AG04450 (cell line): ENCODE results near the gene METTL13. TPM values are rescaled to one million over a fixed set of nuclear protein-coding genes. Genes with fewer than 3 reads are reported as not detected.

Experiments used
- CTCF ChIA-PET: fragments of 300-600, 350-600 bp; formaldehyde crosslinking; extraction: SDS; loops from one replicate; lab custom pipeline; 2022; ENCODE audit warnings: antibody characterized with exemption, inconsistent platforms; lab: Charles Lee
- POLR2A ChIA-PET: fragments of 350-600 bp; formaldehyde crosslinking; extraction: SDS; loops from one replicate; lab custom pipeline; 2021; ENCODE audit warnings: antibody characterized with exemption, inconsistent platforms; lab: Yijun Ruan, JAX
- DNase-seq: peaks from one replicate; pipeline ENCODE4 v3.0.0-alpha.2; 2011; ENCODE audit warnings: low read depth, low spot score
- H3K27ac ChIP-seq: one replicate; pipeline ENCODE4 v1.5.1; 2012; ENCODE audit warnings: low read depth, low read length, control low read depth
- H3K27me3 ChIP-seq: one replicate; pipeline ENCODE4 v1.6.0; 2012; ENCODE audit warnings: low read length; ENCODE audit not compliant: control insufficient read depth, insufficient read depth
- H3K4me3 ChIP-seq: 2 replicates; pipeline ENCODE4 v1.5.1; 2011; ENCODE audit warnings: mild to moderate bottlenecking, low read depth, low read length, control low read depth
- H3K9me3 ChIP-seq: 2 replicates; pipeline ENCODE4 v1.5.1; 2012; ENCODE audit warnings: low read length; ENCODE audit not compliant: control insufficient read depth, insufficient read depth
- polyA plus RNA-seq: library from polyadenylated mRNA; depleted of rRNA; stranded (reverse); fragments of >200 nt; gene quantifications from 2 replicates; pipeline ENCODE4 v1.2.3, GENCODE V29; 2011
- TF ChIP-seq, protein P1 (sequence below): IDR thresholded peaks from 2 replicates; pipeline ENCODE4 v1.5.1; 2011; ENCODE audit warnings: low read depth, low read length, control low read depth, inconsistent platforms

Gene METTL13
- polyA plus RNA-seq, 1 experiment: 32.0 TPM

DNA sequence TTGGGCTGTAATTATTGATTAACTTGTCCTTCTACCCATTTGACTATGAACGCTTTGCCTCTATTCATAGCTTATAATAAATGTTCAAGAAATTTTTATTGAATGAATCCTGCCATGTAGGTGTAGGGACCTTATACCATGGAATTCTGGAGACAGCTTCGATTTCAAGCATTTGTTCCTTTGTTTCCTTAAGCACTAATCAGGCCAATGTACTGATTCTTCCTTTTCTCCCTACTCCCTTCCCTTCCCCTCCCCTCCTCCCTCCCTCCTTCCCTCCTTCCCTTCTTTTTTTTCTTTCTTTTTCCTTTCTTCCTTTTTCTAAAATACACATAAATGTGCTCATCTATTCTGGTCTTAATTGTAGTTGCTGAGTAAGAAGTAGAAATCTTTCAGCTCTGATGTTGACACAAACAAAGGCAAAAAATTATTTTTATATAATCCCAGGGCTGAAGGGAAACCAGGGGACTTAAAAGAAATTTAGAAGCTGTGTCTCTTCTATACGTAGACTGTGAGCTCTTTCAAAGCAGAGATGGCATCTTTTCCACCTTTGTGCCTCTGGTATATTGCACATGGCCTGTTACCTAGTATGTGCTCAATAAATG, 34.9 kb downstream of the METTL13 start:
- no peak overlapping the region for H3K4me3 ChIP-seq
- H3K27me3 ChIP-seq: no peaks in the 10 kb centered on the region
- CTCF ChIA-PET: interaction anchor here (0.6 to 1.5 kb wide), 6 partner anchors 14 to 172 kb away, joined by 3 to 7 read pairs (median 4); no protein-coding TSS in a partner anchor
- H3K9me3 ChIP-seq: no peaks in the 10 kb centered on the region
- POLR2A ChIA-PET: no interaction called here
- TF ChIP-seq, protein P1, sequence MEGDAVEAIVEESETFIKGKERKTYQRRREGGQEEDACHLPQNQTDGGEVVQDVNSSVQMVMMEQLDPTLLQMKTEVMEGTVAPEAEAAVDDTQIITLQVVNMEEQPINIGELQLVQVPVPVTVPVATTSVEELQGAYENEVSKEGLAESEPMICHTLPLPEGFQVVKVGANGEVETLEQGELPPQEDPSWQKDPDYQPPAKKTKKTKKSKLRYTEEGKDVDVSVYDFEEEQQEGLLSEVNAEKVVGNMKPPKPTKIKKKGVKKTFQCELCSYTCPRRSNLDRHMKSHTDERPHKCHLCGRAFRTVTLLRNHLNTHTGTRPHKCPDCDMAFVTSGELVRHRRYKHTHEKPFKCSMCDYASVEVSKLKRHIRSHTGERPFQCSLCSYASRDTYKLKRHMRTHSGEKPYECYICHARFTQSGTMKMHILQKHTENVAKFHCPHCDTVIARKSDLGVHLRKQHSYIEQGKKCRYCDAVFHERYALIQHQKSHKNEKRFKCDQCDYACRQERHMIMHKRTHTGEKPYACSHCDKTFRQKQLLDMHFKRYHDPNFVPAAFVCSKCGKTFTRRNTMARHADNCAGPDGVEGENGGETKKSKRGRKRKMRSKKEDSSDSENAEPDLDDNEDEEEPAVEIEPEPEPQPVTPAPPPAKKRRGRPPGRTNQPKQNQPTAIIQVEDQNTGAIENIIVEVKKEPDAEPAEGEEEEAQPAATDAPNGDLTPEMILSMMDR: no peak
- DNase-seq: no peak
- H3K27ac ChIP-seq: no peak overlapping the region

DNA sequence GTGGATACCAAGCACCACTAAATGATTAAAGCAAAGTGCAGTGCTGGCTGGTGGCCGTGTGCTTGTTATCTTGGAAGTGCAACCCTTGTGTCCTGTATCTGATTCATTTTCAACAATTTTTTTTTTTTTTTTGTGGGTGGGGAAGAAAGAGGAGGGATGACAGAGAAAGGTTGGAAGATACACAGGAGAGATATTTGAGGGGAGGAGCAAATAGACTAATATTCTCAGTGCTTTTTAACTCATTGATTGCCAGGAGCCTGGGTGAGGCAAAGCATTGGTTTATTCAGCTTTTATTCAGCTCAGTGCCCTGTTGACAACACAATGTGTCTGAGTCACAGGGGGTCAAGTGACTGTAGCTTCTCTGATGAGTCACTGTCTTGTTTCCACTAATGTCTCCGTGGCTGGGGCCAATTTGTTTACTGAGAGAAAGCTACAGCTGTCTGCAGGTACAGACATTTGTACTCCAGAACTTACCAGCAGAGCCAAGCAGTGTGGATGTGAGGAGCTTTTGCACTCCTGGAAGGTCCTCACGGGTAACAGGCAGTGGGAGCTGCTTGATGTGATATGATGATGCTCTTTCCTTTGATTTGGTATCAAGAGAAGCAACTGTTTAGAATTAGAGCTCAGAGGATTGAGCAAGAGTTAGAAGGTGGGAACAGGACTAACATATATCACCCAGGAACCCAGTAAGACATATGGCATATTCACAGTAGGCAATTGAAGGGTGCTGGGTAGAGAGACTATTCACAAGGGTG, 36.2 kb downstream of the METTL13 start:
- ChIA-PET POLR2A (interaction anchor here (0.7 to 1.1 kb wide), 3 partner anchors 16 to 24 kb away, joined by 3 to 6 read pairs (median 5); partner anchors contain the start of gene DNM3), CTCF (interaction anchor here (0.7 to 1.5 kb wide), 4 partner anchors 16 to 164 kb away, joined by 4 to 7 read pairs (median 4); no protein-coding TSS in a partner anchor)
- H3K27me3 ChIP-seq: no peaks in the 10 kb centered on the region
- DNase-seq: peak; percentile 18
- H3K27ac ChIP-seq: no peak overlapping the region
- no peaks in the 10 kb centered on the region for H3K9me3 ChIP-seq
- no peak overlapping the region for H3K4me3 ChIP-seq
- TF ChIP-seq, protein P1: no peak

DNA sequence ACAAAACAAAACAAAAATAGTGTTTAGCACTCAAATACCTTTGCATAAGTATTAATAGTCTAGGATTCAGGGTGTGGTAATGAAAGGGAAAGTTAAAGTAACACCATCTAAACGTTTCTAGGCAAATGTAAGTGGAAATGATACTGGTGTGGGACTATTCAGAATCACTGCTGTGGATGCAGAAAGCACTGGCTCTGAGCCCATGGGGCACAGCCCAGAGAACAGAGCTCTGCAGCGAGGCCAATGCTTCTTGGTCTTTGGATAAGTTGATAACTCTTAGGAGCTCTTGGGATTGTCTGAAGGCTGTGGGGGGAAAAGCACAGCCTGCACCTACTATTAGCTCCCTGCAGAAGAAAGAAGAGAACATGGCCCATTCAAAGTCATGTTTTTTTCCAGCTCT, 38.5 kb downstream of the METTL13 start:
- TF ChIP-seq, protein P1: no peak
- Histone ChIP-seq H3K27ac (no peak overlapping the region), H3K9me3 (no peaks in the 10 kb centered on the region), H3K27me3 (peaks cover 2% of the 10 kb centered on the region), H3K4me3 (no peak overlapping the region)
- DNase-seq: no peak
- ChIA-PET CTCF (interaction anchor here (1.3 kb wide), 1 partner anchor 19 kb away, joined by 3 read pairs; no protein-coding TSS in a partner anchor), POLR2A (no interaction called here)

DNA sequence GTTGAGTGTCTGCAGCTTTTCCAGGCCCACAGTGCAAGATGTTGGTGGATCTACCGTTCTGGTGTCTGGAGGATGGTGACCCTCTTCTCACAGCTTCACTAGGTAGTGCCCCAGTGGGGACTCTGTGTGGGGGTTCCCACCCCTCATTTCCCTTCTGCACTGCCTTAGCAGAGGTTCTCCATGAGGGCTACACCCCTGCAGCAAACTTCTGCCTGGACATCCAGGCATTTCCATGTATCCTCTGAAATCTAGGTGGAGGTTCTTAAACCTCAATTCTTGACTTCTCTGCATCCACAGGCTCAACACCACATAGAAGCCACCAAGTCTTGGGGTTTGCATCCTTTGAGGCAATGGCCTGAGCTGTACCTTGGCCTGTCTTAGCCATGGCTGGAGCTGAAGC, 45.5 kb downstream of the METTL13 start:
- POLR2A ChIA-PET: no interaction called here

More for the DNA sequence above, 45.5 kb downstream of the METTL13 start:
- DNase-seq: no peak
- H3K27ac ChIP-seq: no peak overlapping the region
- peaks cover 8% of the 10 kb centered on the region for H3K27me3 ChIP-seq
- CTCF ChIA-PET: no interaction called here
- TF ChIP-seq, protein P1: no peak
- peaks cover 6% of the 10 kb centered on the region for H3K9me3 ChIP-seq
- no peak overlapping the region for H3K4me3 ChIP-seq
